HFF-Myc (cell line): ENCODE measurements around the gene HEBP2.
A peak's percentile ranks its signal among the peaks of the same experiment; 100 is the strongest.

Source experiments
- DNase-seq: peaks from one replicate; pipeline ENCODE4 v3.0.0-alpha.2; 2011; ENCODE audit warnings: low read depth; ENCODE audit errors: extremely low read depth
- H3K4me3 ChIP-seq: replicated peaks from 2 replicates; pipeline ENCODE4 v1.5.1; 2011; ENCODE audit warnings: low read depth, mild to moderate bottlenecking, control low read depth, low read length
- TF ChIP-seq, protein P1 (sequence below): IDR thresholded peaks from 2 replicates; pipeline ENCODE4 v1.5.1; 2012; ENCODE audit warnings: mild to moderate bottlenecking, low read depth, low read length, control low read depth; ENCODE audit errors: missing control alignments

Gene HEBP2

DNA sequence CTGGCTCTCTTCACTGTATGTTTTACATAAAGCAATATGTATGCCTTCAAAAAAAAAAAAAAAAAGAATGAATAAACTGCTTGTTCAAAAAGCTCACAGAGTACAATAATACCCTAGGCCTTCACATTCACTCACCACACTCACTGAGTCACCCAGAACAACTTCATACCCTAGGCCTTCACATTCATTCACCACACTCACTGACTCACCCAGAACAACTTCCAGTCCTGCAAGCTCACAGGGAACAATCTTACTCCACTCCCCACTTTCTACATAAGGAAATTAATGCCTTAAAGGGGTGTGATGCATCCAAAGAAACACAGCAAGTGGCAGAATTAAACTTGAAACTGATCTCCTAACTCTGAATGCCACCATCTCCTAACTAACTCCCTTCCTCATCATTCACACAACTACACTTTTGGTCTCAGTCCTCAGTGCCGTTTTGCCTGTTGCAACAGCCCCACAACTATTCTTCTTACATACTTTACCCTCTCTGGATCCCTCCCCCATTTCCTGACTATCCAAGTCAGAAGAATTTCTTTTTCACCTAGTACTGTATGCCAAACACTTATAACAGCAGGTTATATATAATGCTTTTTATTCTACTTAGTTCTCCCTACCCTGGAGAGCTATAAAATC, 61.1 kb downstream of the HEBP2 start:
- DNase-seq: peak; percentile 70
- TF ChIP-seq, protein P1, sequence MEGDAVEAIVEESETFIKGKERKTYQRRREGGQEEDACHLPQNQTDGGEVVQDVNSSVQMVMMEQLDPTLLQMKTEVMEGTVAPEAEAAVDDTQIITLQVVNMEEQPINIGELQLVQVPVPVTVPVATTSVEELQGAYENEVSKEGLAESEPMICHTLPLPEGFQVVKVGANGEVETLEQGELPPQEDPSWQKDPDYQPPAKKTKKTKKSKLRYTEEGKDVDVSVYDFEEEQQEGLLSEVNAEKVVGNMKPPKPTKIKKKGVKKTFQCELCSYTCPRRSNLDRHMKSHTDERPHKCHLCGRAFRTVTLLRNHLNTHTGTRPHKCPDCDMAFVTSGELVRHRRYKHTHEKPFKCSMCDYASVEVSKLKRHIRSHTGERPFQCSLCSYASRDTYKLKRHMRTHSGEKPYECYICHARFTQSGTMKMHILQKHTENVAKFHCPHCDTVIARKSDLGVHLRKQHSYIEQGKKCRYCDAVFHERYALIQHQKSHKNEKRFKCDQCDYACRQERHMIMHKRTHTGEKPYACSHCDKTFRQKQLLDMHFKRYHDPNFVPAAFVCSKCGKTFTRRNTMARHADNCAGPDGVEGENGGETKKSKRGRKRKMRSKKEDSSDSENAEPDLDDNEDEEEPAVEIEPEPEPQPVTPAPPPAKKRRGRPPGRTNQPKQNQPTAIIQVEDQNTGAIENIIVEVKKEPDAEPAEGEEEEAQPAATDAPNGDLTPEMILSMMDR: no peak
- no peak overlapping the region for H3K4me3 ChIP-seq

DNA sequence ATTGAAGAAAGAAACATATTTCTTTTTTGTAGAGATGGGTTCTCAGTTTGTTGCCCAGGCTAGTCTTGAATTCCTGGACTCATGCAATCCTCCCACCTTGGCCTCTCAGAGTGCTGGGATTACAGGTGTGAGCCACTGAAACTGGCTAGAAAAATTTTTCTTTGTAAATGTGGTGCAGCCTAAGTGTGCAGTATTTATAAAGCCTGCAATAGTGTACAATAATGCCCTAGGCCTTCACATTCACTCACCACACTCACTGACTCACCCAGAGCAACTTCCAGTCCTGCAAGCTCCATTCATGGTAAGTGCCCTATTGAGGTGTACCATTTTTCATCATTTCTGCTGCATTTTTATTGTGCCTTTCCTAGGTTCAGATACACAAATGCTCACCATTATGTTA, 63.9 kb downstream of the HEBP2 start:
- TF ChIP-seq, protein P1: no peak
- no peak for DNase-seq
- H3K4me3 ChIP-seq: no peak overlapping the region

DNA sequence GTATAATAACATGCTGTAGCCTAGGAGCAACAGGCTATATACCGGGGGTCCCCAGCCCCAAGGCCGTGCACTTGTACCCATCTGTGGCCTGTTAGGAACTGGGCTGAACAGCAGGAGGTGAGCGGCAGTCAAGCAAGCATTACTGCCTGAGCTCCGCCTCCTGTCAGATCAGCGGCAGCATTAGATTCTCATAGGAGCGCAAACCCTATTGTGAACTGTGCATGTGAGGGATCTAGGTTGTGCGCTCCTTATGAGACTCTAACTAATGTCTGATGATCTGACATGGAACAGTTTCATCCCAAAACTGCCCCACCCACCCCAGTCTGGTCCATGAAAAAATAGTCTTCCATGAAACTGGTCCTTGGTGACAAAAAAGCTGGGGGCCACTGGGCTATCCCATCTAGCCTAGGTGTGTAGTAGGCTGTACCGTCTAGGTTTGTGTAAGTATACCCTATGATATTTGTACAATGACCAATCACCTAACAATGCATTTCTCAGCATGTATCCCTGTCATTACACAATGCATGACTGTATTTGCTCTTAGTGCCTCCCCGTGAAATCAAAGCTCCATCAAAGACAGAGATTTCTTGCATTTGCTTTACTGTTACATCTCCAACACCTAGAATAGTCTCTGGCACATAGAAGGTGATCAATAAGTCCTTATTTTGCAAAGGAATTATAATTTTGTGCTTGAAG, 64.4 kb downstream of the HEBP2 start:
- TF ChIP-seq, protein P1: no peak
- no peak for DNase-seq
- no peak overlapping the region for H3K4me3 ChIP-seq
